Smooth muscle cell (in vitro differentiated cells): ENCODE data around the gene SLC9A4. TPM values are rescaled to one million over a fixed set of nuclear protein-coding genes. Genes with fewer than 3 reads are reported as not detected.

Experiments used
- DNase-seq: peaks from one replicate; lab custom pipeline; 2025; ENCODE audit not compliant: unreplicated experiment; lab: John Stamatoyannopoulos, UW
- H2AFZ ChIP-seq: fragments of 200-600 bp; sonication (generic); 2 replicates; pipeline ENCODE4 v1.6.0; 2016; ENCODE audit warnings: antibody characterized with exemption, low read depth, mild to moderate bottlenecking
- H3F3A ChIP-seq: fragments of 200-600 bp; sonication (generic); 2 replicates; pipeline ENCODE4 v1.6.0; 2017; ENCODE audit warnings: antibody characterized with exemption, low read depth
- H3K27ac ChIP-seq: fragments of 200-600 bp; sonication (generic); 2 replicates; pipeline ENCODE4 v1.5.1; 2016; ENCODE audit warnings: low read depth, mild to moderate bottlenecking
- H3K27me3 ChIP-seq: fragments of 200-600 bp; sonication (generic); 2 replicates; pipeline ENCODE4 v1.6.1; 2016; ENCODE audit warnings: low read depth, mild to moderate bottlenecking
- H3K36me3 ChIP-seq: fragments of 200-600 bp; sonication (generic); 2 replicates; pipeline ENCODE4 v1.5.1; 2016; ENCODE audit warnings: low read depth
- H3K4me1 ChIP-seq: fragments of 200-600 bp; sonication (generic); 2 replicates; pipeline ENCODE4 v1.5.1; 2016; ENCODE audit warnings: low read depth
- H3K4me2 ChIP-seq: fragments of 200-600 bp; sonication (generic); 2 replicates; pipeline ENCODE4 v1.6.0; 2016; ENCODE audit warnings: mild to moderate bottlenecking
- H3K4me3 ChIP-seq: fragments of 200-600 bp; sonication (generic); 2 replicates; pipeline ENCODE4 v1.5.1; 2016; ENCODE audit warnings: mild to moderate bottlenecking
- H3K79me2 ChIP-seq: fragments of 200-600 bp; sonication (generic); 2 replicates; pipeline ENCODE4 v1.6.0; 2016; ENCODE audit warnings: low read depth, mild to moderate bottlenecking
- H3K9ac ChIP-seq: fragments of 200-600 bp; sonication (generic); 2 replicates; pipeline ENCODE4 v1.6.0; 2016; ENCODE audit warnings: low read depth
- H3K9me3 ChIP-seq: fragments of 200-600 bp; sonication (generic); replicated peaks from 2 replicates; pipeline ENCODE4 v1.5.1; 2016; ENCODE audit warnings: low read depth
- H4K20me1 ChIP-seq: fragments of 200-600 bp; sonication (generic); 2 replicates; pipeline ENCODE4 v1.6.0; 2016; ENCODE audit warnings: low read depth
- WGBS: methylation state at CpG from one replicate; pipeline ENCODE4 v1.1.7; 2016; ENCODE audit warnings: low lambda C conversion rate; 5-methylcytosine and 5-hydroxymethylcytosine counted together
- polyA plus RNA-seq: library from polyadenylated mRNA; unstranded; fragments of >200 nt; fragmentation: Nextera tagmentation; extraction: Ambion mirVana; gene quantifications from 2 replicates; pipeline ENCODE4 v1.2.1, GENCODE V29; 2016
- total RNA-seq: library from RNA; depleted of rRNA; stranded (reverse); fragments of >200 nt; gene quantifications from 2 replicates; pipeline ENCODE4 v1.2.3, GENCODE V29; 2014
- TF ChIP-seq, protein P1 (sequence below): fragments of 200-600 bp; sonication (generic); IDR thresholded peaks from 2 replicates; pipeline ENCODE4 v1.5.1; 2017; ENCODE audit warnings: borderline replicate concordance, mild to moderate bottlenecking, antibody characterized with exemption; ENCODE audit not compliant: insufficient read depth, poor library complexity, severe bottlenecking

SLC9A4 gene, protein sequence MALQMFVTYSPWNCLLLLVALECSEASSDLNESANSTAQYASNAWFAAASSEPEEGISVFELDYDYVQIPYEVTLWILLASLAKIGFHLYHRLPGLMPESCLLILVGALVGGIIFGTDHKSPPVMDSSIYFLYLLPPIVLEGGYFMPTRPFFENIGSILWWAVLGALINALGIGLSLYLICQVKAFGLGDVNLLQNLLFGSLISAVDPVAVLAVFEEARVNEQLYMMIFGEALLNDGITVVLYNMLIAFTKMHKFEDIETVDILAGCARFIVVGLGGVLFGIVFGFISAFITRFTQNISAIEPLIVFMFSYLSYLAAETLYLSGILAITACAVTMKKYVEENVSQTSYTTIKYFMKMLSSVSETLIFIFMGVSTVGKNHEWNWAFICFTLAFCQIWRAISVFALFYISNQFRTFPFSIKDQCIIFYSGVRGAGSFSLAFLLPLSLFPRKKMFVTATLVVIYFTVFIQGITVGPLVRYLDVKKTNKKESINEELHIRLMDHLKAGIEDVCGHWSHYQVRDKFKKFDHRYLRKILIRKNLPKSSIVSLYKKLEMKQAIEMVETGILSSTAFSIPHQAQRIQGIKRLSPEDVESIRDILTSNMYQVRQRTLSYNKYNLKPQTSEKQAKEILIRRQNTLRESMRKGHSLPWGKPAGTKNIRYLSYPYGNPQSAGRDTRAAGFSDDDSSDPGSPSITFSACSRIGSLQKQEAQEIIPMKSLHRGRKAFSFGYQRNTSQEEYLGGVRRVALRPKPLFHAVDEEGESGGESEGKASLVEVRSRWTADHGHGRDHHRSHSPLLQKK
- total RNA-seq (not detected in 2 replicates), polyA plus RNA-seq (0.28 TPM in 1 of 2 replicates, not detected in the other)

DNA sequence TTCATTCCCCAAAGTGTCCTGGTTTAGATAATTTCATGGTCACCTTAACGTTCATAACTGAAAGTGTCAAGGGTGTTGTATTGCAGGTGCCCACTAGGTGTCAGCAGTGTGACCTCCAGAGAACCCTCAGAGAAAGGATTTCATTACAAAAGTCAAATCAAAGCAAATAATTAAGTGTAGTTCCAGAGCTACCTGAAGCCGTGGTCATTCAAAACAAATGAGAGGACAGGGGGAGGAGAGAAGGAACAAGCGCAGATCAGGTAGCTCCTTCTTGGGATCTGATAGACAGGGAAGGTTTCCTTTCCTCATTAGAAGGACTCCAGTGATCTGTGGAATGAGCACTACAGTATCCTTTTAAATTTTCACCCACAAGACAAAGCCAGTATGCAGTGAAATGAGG, at the start of gene SLC9A4:
SLC9A4 (plus strand) TSS at position 207 of the 400 bp plus-strand sequence. CDS start 534 bp downstream, outside the sequence.
- no peak within 1 kb of the TSS for H3K4me3 ChIP-seq
- TF ChIP-seq, protein P1, sequence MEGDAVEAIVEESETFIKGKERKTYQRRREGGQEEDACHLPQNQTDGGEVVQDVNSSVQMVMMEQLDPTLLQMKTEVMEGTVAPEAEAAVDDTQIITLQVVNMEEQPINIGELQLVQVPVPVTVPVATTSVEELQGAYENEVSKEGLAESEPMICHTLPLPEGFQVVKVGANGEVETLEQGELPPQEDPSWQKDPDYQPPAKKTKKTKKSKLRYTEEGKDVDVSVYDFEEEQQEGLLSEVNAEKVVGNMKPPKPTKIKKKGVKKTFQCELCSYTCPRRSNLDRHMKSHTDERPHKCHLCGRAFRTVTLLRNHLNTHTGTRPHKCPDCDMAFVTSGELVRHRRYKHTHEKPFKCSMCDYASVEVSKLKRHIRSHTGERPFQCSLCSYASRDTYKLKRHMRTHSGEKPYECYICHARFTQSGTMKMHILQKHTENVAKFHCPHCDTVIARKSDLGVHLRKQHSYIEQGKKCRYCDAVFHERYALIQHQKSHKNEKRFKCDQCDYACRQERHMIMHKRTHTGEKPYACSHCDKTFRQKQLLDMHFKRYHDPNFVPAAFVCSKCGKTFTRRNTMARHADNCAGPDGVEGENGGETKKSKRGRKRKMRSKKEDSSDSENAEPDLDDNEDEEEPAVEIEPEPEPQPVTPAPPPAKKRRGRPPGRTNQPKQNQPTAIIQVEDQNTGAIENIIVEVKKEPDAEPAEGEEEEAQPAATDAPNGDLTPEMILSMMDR: peak; percentile 86
- no peak within 1 kb of the TSS for H3K27ac ChIP-seq
- no peak within 1 kb of the TSS for H3K4me2 ChIP-seq
- H3K9me3 ChIP-seq: peaks cover 9% of the 10 kb centered on the region
- WGBS: 7% methylated on average over 3 of the region's 3 CpGs
- no peak within 1 kb of the TSS for H3K9ac ChIP-seq
- no peaks in the 10 kb centered on the region for H3K4me1 ChIP-seq
- DNase-seq: no peak
- no peaks in the 10 kb centered on the region for H3K79me2 ChIP-seq
- no peaks in the 10 kb centered on the region for H3K36me3 ChIP-seq
- H3K27me3 ChIP-seq: no peaks in the 10 kb centered on the region
- H3F3A ChIP-seq: no peaks in the 10 kb centered on the region
- H4K20me1 ChIP-seq: no peaks in the 10 kb centered on the region
- H2AFZ ChIP-seq: no peak within 1 kb of the TSS

DNA sequence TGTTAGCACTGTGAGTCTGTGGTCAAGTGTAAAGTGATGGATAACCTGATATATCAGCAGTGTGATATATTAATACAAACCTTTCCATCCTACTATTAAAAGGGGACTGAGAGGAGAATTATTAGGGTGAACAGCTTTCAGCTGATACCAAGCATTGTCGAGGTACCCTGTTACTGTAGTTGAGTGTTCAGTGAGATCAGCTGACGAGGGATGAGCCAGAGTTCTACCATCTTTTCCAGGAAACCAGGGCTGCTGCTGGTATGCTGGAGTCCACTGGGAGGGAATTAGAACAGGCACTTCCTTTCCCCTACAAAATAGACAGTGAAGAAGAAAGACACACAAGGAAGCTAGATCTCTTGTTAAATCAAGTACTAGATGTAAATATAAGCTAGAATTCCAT, 49.7 kb upstream of the SLC9A4 start:
- Histone ChIP-seq H2AFZ (no peak overlapping the region), H3K9me3 (no peaks in the 10 kb centered on the region), H3K4me1 (no peaks in the 10 kb centered on the region), H3K27me3 (peaks cover 57% of the 10 kb centered on the region), H3K4me3 (no peak overlapping the region), H3K79me2 (no peaks in the 10 kb centered on the region), H3K9ac (no peak overlapping the region), H3K4me2 (no peak overlapping the region), H3K27ac (no peak overlapping the region), H3F3A (no peaks in the 10 kb centered on the region), H3K36me3 (no peaks in the 10 kb centered on the region), H4K20me1 (no peaks in the 10 kb centered on the region)
- WGBS: 64% methylated on average over 2 of the region's 2 CpGs
- DNase-seq: no peak
- TF ChIP-seq, protein P1: no peak

DNA sequence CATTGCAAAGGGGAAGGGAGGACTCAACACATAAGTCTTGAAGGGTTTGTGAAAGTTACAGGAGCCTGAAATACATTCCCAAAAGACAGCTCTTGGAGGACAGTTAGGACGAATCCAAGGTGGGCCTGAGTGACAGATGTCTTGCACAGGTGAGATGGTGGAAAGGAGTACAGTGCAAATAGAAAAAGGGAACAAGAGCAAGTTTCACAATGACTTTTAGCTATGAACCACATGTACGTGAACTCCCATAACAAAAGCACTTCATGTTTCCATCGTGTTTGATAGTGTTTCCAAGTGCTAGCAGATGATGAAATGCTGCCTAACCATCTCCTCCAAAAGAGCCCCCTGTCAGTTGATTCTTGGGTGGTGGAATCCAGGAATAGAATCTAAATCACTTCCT, 48.3 kb upstream of the SLC9A4 start:
- no peak overlapping the region for H3K27ac ChIP-seq
- H3K79me2 ChIP-seq: no peaks in the 10 kb centered on the region
- no peak overlapping the region for H2AFZ ChIP-seq
- H3K4me1 ChIP-seq: no peaks in the 10 kb centered on the region
- H4K20me1 ChIP-seq: no peaks in the 10 kb centered on the region
- TF ChIP-seq, protein P1: no peak
- WGBS: 69% methylated on average over 3 of the region's 3 CpGs
- no peaks in the 10 kb centered on the region for H3K36me3 ChIP-seq
- H3K4me2 ChIP-seq: no peak overlapping the region
- no peaks in the 10 kb centered on the region for H3F3A ChIP-seq
- peaks cover 54% of the 10 kb centered on the region for H3K27me3 ChIP-seq
- no peak overlapping the region for H3K9ac ChIP-seq
- no peak for DNase-seq
- H3K9me3 ChIP-seq: no peaks in the 10 kb centered on the region
- no peak overlapping the region for H3K4me3 ChIP-seq
